ENCODE data around the gene SPI1. TPM values are rescaled to one million over a fixed set of nuclear protein-coding genes. Genes with fewer than 3 reads are reported as not detected.

Gene SPI1
- total RNA-seq, 1 donor from 2014 or later, result 8.3 TPM

DNA sequence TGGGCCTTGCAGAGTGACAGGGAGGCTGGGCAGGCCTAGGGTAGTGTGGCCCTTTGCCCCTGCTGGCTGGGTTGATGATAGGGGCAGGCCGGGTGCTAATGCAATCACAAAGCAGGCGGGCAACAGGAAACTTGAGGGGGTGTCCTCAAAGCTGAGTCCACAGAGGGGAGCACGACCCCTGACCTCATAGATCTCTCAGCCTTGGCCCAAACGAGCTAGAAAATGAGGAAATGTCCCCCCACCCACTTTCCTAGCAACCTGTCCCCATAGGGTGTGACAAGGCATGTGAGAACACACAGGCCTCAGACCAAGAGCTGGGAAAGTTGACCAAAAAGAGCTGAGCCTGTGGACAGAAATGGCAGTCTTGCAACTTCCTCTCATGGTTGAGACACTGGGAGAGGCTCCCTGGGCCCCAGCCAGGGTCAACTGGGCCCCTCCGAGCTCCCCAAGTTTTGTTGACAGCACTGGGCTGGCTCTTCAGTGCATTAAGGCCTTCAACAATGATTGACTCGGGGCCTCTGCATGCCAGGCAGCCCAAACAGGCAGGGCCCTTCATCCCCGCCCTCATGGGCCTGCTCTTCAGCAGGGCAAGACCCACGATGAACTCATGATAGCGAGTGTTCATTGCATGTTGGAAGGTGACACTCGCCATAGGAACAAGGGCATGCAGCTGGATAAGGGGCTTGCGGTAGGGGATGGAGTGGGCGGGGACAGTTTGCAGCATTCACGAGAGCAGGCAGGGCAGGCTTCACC, 9.8 kb upstream of the SPI1 start:
- Histone ChIP-seq H3K9me3 (replicated peaks) (no peaks in the 10 kb centered on the region), H3K27me3 (ENCODE audit: low read depth) (no peaks in the 10 kb centered on the region), H3K27ac (replicated peaks) (no peak overlapping the region), H3K4me1 (peaks cover under 1% of the 10 kb centered on the region), H3K4me3 (no peak overlapping the region), H3K36me3 (no peaks in the 10 kb centered on the region)
- TF ChIP-seq, protein P1, sequence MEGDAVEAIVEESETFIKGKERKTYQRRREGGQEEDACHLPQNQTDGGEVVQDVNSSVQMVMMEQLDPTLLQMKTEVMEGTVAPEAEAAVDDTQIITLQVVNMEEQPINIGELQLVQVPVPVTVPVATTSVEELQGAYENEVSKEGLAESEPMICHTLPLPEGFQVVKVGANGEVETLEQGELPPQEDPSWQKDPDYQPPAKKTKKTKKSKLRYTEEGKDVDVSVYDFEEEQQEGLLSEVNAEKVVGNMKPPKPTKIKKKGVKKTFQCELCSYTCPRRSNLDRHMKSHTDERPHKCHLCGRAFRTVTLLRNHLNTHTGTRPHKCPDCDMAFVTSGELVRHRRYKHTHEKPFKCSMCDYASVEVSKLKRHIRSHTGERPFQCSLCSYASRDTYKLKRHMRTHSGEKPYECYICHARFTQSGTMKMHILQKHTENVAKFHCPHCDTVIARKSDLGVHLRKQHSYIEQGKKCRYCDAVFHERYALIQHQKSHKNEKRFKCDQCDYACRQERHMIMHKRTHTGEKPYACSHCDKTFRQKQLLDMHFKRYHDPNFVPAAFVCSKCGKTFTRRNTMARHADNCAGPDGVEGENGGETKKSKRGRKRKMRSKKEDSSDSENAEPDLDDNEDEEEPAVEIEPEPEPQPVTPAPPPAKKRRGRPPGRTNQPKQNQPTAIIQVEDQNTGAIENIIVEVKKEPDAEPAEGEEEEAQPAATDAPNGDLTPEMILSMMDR (IDR thresholded peaks at IDR 0.05; ENCODE audit: borderline replicate concordance), result no peak
- no peak for DNase-seq
- intact Hi-C loops (cut with micrococcal nuclease), result loop anchor here (10.0 kb wide), 1 partner anchor 57 kb away; the partner anchor contains the start of gene RAPSN

- no peaks in the 10 kb centered on the region for H3K4me1 ChIP-seq
- no peak for DNase-seq
- TF ChIP-seq, protein P1 (IDR thresholded peaks at IDR 0.05; ENCODE audit: borderline replicate concordance), result no peak
- intact Hi-C loops (cut with micrococcal nuclease), result loop anchor here (10.0 kb wide), 1 partner anchor 60 kb away; the partner anchor contains the start of gene RAPSN
- H3K9me3 ChIP-seq (replicated peaks), result no peaks in the 10 kb centered on the region
- no peaks in the 10 kb centered on the region for H3K27me3 ChIP-seq (ENCODE audit: low read depth)
- H3K27ac ChIP-seq (replicated peaks), result no peak overlapping the region
- no peaks in the 10 kb centered on the region for H3K36me3 ChIP-seq
- H3K4me3 ChIP-seq, result no peak overlapping the region
Measured at GRCh38 chr11:47384498-47384897, 6.2 kb upstream of the SPI1 start.

GRCh38 chr11:47383071-47383470, 4.7 kb upstream of the SPI1 start:
- H3K27ac ChIP-seq (replicated peaks), result no peak overlapping the region
- no peak for DNase-seq
- TF ChIP-seq, protein P1 (IDR thresholded peaks at IDR 0.05; ENCODE audit: borderline replicate concordance), result no peak
- H3K36me3 ChIP-seq, result no peaks in the 10 kb centered on the region
- no peaks in the 10 kb centered on the region for H3K27me3 ChIP-seq (ENCODE audit: low read depth)
- H3K9me3 ChIP-seq (replicated peaks), result no peaks in the 10 kb centered on the region
- intact Hi-C loops (cut with micrococcal nuclease), result loop anchor here (10.0 kb wide), 1 partner anchor 62 kb away; the partner anchor contains the start of gene RAPSN
- no peak overlapping the region for H3K4me3 ChIP-seq
- no peaks in the 10 kb centered on the region for H3K4me1 ChIP-seq

- DNase-seq, result no peak
- no peaks in the 10 kb centered on the region for H3K27me3 ChIP-seq (ENCODE audit: low read depth)
- no peaks in the 10 kb centered on the region for H3K36me3 ChIP-seq
- no peak overlapping the region for H3K4me3 ChIP-seq
- no peak overlapping the region for H3K27ac ChIP-seq (replicated peaks)
- intact Hi-C loops (cut with micrococcal nuclease), result loop anchor here (10.0 kb wide), 1 partner anchor 65 kb away; the partner anchor contains the start of gene RAPSN
- H3K4me1 ChIP-seq, result no peaks in the 10 kb centered on the region
- TF ChIP-seq, protein P1 (IDR thresholded peaks at IDR 0.05; ENCODE audit: borderline replicate concordance), result no peak
- H3K9me3 ChIP-seq (replicated peaks), result no peaks in the 10 kb centered on the region
Measured at GRCh38 chr11:47380078-47380477, 1.7 kb upstream of the SPI1 start.

DNA sequence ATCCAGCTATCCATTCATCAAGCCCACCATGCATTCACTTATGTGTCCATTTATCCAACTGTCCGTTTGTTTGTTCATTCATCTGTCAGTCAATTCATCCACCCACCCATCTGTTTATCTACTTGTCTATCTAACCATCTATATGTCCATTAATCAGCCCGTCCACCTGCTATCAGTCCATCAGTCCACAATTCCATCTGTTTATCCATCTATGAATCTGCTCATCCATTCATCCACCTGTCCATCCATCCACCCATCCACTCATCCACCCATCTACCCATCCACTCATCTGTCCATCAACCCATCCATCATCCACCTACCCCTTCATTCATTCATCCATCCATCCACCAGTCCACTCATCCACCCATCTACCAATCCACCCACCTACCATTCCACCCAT, 970 bp upstream of the SPI1 start:
- TF ChIP-seq, protein P1 (IDR thresholded peaks at IDR 0.05; ENCODE audit: borderline replicate concordance), result no peak
- H3K9me3 ChIP-seq (replicated peaks), result no peaks in the 10 kb centered on the region
- H3K4me1 ChIP-seq, result no peaks in the 10 kb centered on the region
- H3K27me3 ChIP-seq (ENCODE audit: low read depth), result no peaks in the 10 kb centered on the region
- no peaks in the 10 kb centered on the region for H3K36me3 ChIP-seq
- H3K27ac ChIP-seq (replicated peaks), result no peak overlapping the region
- no peak overlapping the region for H3K4me3 ChIP-seq
- no peak for DNase-seq
- intact Hi-C loops (cut with micrococcal nuclease), result no loop called here

All from left ventricle myocardium inferior (tissue), 1 donor.